HG03354 (cell line): ENCODE measurements around the gene TSNAXIP1.
A peak's percentile ranks its signal among the peaks of the same experiment; 100 is the strongest.
"Not testable (repeated sequence)": the region's sequence is repeated elsewhere in the genome, so short reads cannot be mapped to it uniquely, and the experiment has no call there.

Experiments used
- ATAC-seq: cut with Tn5 transposase; IDR thresholded peaks from one replicate; pipeline ENCODE4 v1.9.1; 2021; ENCODE audit warnings: mild to moderate bottlenecking; ENCODE audit not compliant: unreplicated experiment, poor library complexity, severe bottlenecking

TSNAXIP1 gene

DNA sequence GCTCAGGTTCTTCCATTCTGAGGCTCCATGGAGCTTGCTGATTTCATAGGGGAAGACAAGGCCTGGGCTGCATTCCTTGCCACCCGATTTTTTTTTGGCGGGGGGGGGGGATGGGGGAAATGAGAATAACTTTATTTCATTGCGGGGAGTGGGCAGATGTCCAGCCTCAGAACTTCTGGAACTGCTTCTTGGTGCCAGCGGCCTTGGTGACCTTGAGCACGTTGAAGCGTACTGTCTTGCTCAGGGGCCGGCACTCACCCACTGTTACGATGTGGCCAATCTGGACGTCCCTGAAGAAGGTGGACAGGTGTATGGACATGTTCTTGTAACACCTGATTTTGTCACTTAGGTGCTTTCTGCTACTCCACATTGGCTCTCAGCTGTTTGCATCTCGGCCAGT lies 49.1 kb downstream of the TSNAXIP1 start:
- no peak for ATAC-seq

DNA sequence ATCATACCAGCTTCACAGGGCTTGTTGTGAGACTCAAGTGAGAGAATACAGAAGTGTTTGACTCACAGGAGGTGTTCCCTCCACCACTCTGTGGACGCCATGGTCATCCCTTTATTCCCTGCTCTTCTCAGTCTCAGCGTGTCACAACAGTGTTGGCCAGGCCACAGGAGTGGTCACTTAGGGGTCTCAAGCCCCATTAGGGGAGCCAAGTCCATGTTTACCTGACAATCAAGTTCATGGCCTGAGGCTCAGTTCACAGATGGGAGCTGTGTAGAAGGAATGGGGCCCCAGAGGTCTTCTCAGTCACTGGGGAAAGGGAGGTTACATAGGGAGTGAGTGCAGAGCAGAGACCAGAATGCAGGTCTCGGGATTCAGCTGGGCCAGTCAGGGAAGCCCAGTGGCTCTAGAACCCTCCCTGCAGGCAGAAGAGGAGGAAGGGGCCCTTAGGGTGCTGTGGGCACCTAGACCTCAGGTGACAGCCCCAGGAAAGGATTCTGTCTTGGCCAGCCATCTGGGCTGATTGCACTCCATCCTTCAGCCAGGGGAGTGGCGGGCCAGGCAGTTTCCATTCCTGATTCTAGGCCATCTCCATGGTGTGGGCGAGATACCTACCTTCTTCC lies 50.3 kb downstream of the TSNAXIP1 start:
- no peak for ATAC-seq

DNA sequence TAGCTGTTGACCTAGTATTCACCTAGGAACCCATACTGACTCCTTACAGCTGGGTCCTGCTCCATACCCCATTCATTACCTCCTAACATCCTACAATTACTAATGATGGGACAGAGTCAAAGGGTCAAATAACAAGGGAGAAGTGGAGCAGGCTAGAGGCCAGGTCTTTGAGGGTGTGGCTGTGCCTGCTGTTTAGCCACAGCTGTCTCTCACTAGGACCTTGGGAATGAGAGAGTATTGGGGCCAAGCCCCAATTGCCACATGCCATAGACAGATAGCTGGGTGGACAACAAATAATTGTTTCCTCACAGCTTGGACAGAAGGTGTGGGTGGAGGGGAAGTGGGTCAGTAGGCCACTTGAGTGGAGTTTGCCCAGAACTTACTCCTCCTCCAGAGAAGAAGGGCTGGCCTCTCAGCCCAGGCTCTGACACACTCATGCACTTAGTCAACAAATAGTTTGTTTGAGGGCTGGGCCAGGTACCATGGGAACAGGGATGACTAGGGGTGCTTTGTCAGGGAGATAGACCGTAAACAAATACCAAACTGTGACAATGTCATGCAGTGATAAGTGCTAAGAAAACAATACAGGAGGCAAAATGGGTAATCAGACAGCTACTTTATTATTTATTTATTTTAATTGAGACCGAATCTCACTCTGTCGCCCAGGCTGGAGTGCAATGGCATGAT lies 51.0 kb downstream of the TSNAXIP1 start:
- no peak for ATAC-seq

DNA sequence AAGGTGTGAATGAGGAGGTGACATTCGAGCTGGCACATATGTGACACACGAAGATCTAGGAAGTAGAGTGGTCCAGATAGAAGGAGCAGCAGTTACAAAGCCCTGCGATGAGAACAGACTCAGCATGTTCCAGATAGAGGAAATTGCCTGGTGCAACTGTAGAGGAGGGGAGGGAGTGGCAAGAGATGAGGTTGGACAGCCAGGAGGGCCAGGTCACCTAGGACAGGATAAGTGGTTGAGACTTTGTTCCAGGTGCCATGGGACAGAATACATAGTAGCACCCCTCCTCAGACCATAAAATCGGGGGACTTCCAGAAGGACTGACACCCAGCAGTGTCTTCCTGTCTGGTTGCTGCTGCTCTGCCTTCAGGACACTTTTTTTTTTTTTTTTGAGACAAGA lies 51.8 kb downstream of the TSNAXIP1 start:
- no peak for ATAC-seq

DNA sequence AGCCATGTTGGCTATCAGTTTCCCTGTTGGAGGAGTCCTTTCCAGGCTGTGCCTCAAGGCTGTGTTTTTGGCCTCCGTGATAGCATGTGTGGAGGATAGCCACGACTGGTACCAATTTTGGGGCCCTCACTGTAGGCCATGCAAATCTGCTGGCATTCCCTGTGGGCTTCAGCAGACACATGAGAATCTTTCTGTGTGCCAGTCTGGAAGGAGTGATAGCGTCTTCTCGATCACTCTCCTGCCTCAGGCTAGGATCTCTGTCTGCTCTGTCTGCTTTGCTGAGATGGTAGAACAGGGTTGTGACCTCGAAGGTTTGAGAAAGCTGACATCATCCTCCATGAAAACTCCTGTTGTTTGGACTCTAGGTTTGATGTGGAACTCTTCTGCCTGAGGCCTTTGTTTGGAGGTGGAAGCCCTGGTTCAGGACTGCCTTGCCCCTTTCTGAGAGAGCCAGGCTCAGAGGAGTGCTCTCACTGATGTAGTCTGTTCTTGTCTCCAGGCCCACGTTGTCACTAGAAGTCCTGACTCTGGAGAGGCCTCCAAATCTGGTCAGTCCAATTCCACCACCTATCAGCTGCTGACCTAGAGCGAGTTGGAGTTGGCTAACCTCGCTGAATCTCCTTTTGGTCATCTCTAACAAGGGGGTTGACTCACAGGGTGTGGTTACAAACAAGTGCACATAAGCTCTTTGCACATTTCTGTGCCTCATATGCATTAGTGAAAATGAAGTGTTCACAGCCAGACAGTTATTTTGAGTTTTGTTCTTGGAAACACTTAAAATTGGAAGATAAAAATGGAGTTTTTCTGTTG lies 54.1 kb downstream of the TSNAXIP1 start:
- ATAC-seq = no peak

DNA sequence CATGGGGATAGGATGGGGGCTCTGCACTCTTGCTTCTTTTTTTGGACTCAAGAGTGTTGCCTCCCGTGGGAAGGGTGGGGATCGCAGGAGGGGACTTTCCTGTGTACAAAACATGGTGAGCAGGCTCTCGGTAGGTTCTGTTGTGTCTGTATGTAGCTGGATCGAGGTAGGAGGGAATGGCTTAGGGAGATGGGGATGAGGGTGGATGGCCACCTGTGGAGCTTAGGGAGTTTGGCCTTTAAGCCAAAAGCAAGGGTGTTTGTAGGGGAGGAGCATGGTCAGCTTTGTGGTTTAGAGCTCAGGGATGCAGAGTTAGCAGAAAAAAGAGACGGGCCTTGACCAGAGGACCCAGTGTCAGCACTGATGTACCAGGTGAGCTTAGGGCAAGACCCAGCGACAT lies 55.2 kb downstream of the TSNAXIP1 start:
- no peak for ATAC-seq

DNA sequence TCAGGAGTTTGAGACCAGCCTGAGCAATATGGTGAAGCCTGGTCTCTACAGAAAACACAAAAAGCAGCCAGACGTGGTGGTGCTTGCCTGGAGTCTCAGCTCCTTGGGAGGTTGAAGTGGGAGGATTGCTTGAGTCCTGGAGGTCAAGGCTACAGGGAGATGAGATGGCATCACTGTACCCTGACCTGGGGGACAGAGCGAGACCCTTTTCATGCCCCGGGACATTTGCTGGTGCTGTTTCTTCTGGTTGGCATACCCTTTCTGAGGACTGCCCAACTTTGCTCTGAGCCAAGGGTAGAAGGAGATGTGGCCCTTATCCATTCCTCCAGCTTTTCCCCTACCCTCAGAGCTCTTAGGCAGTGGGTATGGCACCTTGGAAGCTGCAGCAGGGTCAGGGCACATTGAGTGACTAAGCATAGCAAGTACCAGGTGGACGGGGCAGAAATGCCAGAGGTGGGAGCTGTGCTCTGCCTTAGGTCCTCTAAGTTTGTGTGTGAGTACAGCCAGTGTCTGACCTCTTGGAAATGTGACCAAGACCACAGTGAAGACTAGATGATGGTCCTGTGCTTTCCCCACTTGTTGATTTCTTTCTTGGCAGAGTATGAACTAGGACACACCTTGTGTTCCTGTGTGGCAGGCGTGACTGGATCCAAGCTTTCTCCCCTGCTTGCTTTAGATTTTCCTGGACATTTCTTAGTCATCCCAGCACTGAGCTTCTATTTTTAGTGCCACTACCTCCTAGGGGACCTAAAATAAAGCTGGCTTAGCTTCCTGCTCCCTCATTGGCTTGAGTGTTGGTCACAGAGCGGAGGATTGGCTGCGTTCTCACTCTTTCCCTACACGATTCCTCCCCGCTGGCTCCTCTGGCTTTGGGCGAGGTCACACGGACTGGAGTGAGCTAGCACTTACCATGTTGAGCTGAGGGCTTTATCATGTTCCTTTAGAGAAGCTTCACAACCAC lies 56.2 kb downstream of the TSNAXIP1 start:
- no peak for ATAC-seq

DNA sequence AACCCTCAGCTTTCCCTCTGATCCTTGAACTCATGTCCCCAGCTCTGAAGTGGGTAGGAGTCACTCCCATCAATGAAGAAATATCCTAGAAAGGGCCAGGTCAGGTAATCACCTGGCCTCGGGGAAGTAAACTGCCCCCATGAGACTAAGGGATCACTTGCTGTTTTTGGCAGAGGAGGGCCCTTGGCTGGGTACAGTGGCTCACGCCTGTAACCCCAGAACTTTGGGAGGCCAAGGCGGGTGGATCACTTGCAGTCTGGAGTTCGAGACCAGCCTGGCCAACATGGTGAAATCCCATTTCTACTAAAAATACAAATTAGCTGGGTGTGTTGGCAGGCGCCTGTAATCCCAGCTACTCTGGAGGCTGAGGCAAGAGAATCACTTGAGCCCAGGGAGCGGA lies 57.4 kb downstream of the TSNAXIP1 start:
- not testable (repeated sequence) for ATAC-seq

DNA sequence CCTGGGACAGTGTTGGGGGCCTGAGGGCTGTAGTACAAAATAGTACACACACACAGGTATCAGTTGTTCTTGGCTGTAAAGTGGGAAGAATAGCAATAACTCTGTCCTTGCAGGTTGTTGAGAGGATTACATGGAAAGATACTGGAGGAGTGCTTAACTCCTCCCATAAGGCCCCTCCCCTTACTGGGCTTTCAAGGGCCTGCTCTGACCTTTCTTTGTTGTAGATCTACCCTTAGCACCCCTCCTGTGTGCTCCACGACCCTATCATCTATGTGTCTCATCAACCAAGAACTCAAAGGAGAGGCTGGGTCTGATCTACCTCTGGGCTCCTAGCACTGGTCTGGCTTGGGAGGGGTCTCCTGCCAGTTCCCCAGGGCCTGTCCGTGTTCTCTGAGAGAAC lies 57.9 kb downstream of the TSNAXIP1 start:
- ATAC-seq = no peak

DNA sequence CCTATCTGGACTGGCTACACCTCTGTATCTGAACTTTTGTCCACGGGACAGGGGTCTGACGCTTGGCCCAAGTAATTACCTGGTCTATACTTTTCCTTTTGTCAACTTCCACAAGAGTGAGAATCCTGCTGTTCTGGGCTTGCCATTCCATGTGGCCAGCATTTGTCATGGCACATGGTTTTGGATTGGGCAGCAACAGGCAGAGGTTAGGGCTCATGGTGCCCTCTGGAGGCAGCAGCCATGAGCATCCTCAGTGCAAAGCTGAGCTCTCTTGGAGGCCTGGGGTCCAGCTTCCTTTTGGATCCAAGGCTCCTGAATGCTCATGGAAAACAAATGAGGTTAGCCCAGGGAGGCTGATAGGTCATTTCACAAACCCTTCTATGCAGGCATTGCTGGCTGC lies 58.6 kb downstream of the TSNAXIP1 start:
- no peak for ATAC-seq

DNA sequence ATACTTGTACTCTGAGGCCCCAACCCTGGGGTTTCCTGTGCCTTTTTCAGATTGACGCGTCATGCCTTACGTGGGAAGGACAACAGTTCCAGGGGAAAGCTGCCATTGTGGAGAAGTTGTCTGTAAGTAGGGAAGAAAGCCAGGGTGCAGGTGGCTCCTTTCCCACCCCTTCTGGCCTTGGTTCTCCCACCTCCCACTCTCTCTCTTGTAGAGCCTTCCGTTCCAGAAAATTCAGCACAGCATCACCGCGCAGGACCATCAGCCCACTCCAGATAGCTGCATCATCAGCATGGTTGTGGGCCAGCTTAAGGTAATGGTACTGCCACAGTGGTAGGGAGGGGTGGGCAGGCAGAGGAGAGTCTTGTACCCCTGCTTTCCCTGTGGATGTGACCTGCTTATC lies 61.6 kb downstream of the TSNAXIP1 start:
- no peak for ATAC-seq

DNA sequence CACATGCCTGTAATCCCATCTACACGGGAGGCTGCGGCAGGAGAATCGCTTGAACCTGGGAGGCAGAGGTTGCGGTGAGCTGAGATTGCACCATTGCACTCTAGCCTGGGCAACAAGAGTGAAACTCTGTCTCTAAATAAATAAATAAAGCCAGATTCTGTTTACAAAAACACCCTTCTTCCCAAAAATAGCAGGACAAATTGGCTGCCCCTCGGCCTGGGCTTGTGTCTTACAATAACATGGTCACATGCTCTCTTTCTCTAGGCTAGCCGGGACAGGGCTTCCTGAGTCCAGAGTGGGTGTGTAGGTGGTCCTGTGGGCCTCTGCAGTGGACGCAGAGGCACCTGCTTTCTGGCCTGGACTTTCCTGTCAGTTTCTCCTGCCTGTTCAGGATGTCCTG lies 63.0 kb downstream of the TSNAXIP1 start:
- ATAC-seq = no peak

DNA sequence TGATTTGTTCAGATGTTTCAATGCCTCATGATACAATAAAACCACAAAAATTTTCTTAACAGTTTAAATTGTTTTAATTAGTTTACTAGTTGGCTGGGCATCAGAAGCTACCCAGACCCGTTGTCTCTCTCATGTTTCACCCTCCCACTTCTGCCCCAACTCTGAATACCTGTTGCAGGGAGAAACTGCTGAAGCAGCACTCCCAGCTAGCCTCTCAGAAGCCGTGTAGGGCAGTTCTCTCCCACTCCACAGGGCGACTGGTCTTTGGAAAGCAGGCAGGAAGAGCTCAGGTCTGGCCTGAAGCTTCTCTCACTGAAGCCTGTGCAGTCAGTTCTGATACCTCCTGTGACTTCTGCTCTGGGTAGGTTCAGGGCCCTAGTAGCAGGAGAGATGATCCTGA lies 64.6 kb downstream of the TSNAXIP1 start:
- no peak for ATAC-seq

DNA sequence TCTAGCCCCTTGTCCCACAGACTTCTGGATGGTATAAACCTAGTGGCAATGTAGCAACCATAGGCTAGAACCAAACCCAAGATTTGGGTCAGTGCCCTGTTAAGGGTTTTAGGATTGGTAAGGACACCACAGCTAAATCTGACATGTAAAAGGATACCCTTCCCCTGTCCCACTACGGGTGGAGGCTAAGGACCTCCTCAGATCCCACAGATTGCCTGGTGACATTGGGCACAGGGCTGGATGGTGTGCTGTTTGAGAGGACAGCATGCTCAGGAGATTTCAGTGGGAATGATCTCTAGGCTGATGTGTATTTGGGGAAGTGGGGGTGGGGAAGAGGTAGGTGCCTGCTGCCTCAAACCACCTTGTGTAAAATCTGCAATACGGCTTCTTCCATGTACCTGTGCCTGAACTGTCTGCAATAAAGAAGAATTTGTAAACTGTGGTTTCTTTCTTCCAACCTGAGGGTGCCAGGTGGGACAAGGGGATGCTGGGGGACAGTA lies 65.5 kb downstream of the TSNAXIP1 start:
- ATAC-seq = no peak

DNA sequence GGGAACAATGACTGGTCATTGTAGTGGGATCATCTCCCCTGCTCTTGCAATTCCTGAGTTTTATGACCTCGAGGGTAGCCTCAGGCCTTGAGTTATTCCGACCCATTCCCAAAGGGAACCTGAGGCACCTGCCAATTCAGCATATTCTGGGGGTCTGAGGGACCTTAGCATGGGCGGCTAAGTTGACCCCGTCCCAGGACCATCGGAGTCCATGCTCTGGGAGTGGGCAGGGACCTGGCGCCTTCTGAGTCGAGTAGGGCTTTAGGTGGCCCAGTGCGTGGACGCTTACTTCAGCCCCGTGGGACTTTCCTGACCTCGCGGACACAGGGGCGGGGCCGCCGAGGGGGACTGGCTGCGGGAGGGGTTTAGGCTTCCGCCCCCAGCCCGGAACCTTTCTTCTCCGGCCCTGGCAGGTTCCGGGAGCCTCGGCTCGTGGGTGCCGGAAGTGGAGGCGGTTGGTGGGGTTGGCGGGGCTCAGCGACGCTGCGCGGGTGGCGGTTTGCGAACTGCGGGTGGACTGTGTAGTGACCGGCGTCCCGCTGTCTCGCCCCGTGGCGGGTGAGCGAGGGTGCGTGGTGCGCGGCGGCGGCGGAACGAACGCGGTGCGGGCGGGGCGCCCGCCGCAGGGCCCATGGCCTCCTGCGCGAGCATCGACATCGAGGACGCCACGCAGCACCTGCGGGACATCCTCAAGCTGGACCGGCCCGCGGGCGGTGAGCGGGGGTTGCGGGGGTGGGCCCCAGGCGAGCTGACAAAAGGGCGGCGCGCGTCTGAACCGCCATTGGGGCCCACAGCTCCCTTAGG lies 66.1 kb downstream of the TSNAXIP1 start, which contains the start of gene EDC4:
TSS of gene EDC4 (plus strand) at position 422 of the 804 bp plus-strand sequence. CDS start at position 632, 210 bp downstream.
- ATAC-seq = peak; percentile 78

DNA sequence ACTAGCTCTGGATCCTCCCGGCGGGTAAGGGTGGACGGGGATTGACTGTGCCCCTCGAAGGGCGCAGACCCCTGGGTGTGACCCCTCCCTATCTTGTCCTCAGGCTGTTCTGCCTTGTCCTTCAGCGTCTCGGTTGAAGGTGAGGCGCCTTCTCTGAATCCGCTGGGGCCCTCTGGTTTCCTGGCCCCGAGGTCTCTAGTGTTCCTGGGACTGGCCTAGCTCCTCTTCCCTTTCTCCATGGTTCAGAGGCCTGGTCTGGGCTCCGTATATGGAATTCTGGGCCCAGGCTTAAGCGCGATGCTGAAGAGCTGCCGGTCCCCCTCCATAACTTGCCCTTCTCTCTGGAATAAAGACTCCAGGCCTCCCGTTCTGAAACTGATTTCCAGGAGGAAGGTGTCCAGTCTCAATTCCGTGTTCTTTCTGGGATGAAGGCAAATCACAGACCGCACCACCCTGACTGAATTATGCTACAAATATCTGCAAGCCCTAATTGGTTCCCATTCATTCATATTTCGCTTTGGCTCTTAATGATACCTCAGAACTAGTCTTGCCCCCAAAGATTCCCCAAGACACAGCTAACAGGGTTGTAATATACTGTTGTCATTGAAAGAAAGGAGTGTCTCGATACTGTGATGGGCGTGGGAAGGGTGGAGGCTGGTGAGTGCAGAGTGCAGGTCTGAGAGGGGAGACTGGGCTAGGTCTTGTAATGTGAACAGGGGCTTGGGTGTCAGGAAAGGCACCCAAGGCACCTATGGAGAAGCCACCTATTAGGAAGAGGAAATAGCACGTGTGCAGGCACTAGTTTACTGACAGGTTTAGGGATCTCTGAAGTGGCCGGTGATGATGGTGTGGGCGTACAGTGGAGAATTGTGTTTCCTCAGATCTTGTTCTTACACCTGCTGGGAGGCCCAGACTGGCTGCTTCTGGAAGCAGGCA lies 67.0 kb downstream of the TSNAXIP1 start:
- ATAC-seq = no peak

DNA sequence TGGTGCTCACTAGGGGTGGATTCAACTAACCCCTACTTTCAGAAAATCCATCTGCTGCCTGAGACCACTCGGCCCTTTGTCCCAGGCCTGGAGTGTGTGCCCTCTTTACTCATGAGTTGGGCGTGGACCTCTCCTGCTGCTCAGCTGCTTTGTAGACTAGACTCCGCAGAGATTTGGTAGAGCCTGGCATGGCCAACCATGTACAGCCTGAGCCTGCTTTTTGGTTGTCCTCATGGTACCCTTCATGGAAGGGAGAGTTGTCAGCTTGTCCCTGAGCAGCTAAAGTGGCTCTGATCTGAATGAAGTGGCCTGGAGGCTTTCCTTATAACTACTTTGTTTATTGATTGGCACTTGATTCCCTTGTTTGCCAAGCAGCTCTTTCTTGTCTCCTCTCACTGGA lies 67.7 kb downstream of the TSNAXIP1 start:
- ATAC-seq = no peak

DNA sequence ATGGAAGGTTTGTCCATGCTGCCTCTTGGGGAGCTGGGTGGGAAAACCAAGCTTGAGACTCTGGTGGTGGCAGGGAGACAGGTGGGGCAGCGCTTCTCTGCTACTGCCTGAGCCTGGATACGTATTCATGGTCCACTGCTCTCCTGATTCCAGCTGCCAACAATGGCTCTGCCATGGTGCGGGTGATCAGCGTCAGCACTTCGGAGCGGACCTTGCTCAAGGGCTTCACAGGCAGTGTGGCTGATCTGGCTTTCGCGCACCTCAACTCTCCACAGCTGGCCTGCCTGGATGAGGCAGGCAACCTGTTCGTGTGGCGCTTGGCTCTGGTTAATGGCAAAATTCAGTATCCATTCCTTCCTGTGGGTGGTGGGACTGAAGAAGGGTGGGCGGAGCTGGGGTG lies 70.4 kb downstream of the TSNAXIP1 start:
- no peak for ATAC-seq
